ENCODE data around the gene NOS3. TPM values are rescaled to one million over a fixed set of nuclear protein-coding genes. Genes with fewer than 3 reads are reported as not detected.
A peak's percentile ranks its signal among the peaks of the same experiment; 100 is the strongest.

Gene NOS3
- total RNA-seq, 1 donor from 2014 or later, result 0.74 TPM

GRCh38 chr7:151046603-151047573 lies 56.1 kb downstream of the NOS3 start:
- no peak overlapping the region for H3K4me3 Mint-ChIP-seq (ENCODE audit: low read depth)
- H3K9me3 Mint-ChIP-seq (ENCODE audit: low read depth), result no peaks in the 10 kb centered on the region
- no peaks in the 10 kb centered on the region for H3K36me3 Mint-ChIP-seq (ENCODE audit: insufficient read depth)
- peak overlapping the region; percentile 60 for H3K27ac Mint-ChIP-seq
- peaks cover 19% of the 10 kb centered on the region for H3K27me3 Mint-ChIP-seq
- no peaks in the 10 kb centered on the region for H3K4me1 Mint-ChIP-seq (ENCODE audit: low read depth)
- no peak for TF ChIP-seq CTCF (IDR thresholded peaks at IDR 0.05; ENCODE audit: unreplicated experiment)
- DNase-seq (ENCODE audit: low spot score, unreplicated experiment), result no peak

- DNase-seq (ENCODE audit: low spot score, unreplicated experiment), result no peak
- no peaks in the 10 kb centered on the region for H3K4me1 Mint-ChIP-seq (ENCODE audit: low read depth)
- peaks cover 23% of the 10 kb centered on the region for H3K27me3 Mint-ChIP-seq
- H3K9me3 Mint-ChIP-seq (ENCODE audit: low read depth), result no peaks in the 10 kb centered on the region
- no peak within 1 kb of the TSS for H3K4me3 Mint-ChIP-seq (ENCODE audit: low read depth)
- peak within 1 kb of the TSS; percentile 60 for H3K27ac Mint-ChIP-seq
- H3K36me3 Mint-ChIP-seq (ENCODE audit: insufficient read depth), result no peaks in the 10 kb centered on the region
- TF ChIP-seq CTCF (IDR thresholded peaks at IDR 0.05; ENCODE audit: unreplicated experiment), result no peak
Measured at GRCh38 chr7:151047976-151048815, 57.4 kb downstream of the NOS3 start, which contains the start of gene ASIC3. TSS of gene ASIC3 (plus strand) at chr7:151048531. CDS start at chr7:151048886, 355 bp downstream.

- TF ChIP-seq CTCF (IDR thresholded peaks at IDR 0.05; ENCODE audit: unreplicated experiment), result no peak
- H3K4me3 Mint-ChIP-seq (ENCODE audit: low read depth), result no peak overlapping the region
- H3K27me3 Mint-ChIP-seq, result peaks cover 23% of the 10 kb centered on the region
- no peak overlapping the region for H3K27ac Mint-ChIP-seq
- no peaks in the 10 kb centered on the region for H3K4me1 Mint-ChIP-seq (ENCODE audit: low read depth)
- H3K36me3 Mint-ChIP-seq (ENCODE audit: insufficient read depth), result no peaks in the 10 kb centered on the region
- H3K9me3 Mint-ChIP-seq (ENCODE audit: low read depth), result no peaks in the 10 kb centered on the region
- no peak for DNase-seq (ENCODE audit: low spot score, unreplicated experiment)
Measured at GRCh38 chr7:151048911-151049463, 58.2 kb downstream of the NOS3 start.

- no peak overlapping the region for H3K27ac Mint-ChIP-seq
- peaks cover 23% of the 10 kb centered on the region for H3K27me3 Mint-ChIP-seq
- no peaks in the 10 kb centered on the region for H3K4me1 Mint-ChIP-seq (ENCODE audit: low read depth)
- no peak for TF ChIP-seq CTCF (IDR thresholded peaks at IDR 0.05; ENCODE audit: unreplicated experiment)
- H3K9me3 Mint-ChIP-seq (ENCODE audit: low read depth), result no peaks in the 10 kb centered on the region
- peaks cover 3% of the 10 kb centered on the region for H3K36me3 Mint-ChIP-seq (ENCODE audit: insufficient read depth)
- peak; percentile 75 for DNase-seq (ENCODE audit: low spot score, unreplicated experiment)
- H3K4me3 Mint-ChIP-seq (ENCODE audit: low read depth), result no peak overlapping the region
Measured at GRCh38 chr7:151051108-151051507, 60.3 kb downstream of the NOS3 start.

GRCh38 chr7:151053096-151053495 lies 62.3 kb downstream of the NOS3 start:
- Mint-ChIP-seq H3K9me3 (ENCODE audit: low read depth) (no peaks in the 10 kb centered on the region), H3K27ac (no peak overlapping the region), H3K4me1 (ENCODE audit: low read depth) (peaks cover 12% of the 10 kb centered on the region), H3K27me3 (peaks cover 23% of the 10 kb centered on the region), H3K4me3 (ENCODE audit: low read depth) (no peak overlapping the region), H3K36me3 (ENCODE audit: insufficient read depth) (peaks cover 3% of the 10 kb centered on the region)
- TF ChIP-seq CTCF (IDR thresholded peaks at IDR 0.05; ENCODE audit: unreplicated experiment), result no peak
- no peak for DNase-seq (ENCODE audit: low spot score, unreplicated experiment)
